M059J (cell line): Measurements from ENCODE around the gene CCDC91. TPM values are rescaled to one million over a fixed set of nuclear protein-coding genes. Genes with fewer than 3 reads are reported as not detected.
A peak's percentile ranks its signal among the peaks of the same experiment; 100 is the strongest.
"Not testable (repeated sequence)": the region's sequence is repeated elsewhere in the genome, so short reads cannot be mapped to it uniquely, and the experiment has no call there.

ENCODE experiments used
- DNase-seq: peaks from one replicate; pipeline ENCODE4 v3.0.0-alpha.2; 2012; ENCODE audit warnings: low read depth
- total RNA-seq: library from RNA; depleted of rRNA; stranded (reverse); fragments of >200 nt; shearing (Covaris generic); gene quantifications from 2 replicates; pipeline ENCODE4 v1.2.3, GENCODE V29; 2014

Gene CCDC91
- total RNA-seq, 1 experiment from 2014 or later, result 15.1 TPM

DNA sequence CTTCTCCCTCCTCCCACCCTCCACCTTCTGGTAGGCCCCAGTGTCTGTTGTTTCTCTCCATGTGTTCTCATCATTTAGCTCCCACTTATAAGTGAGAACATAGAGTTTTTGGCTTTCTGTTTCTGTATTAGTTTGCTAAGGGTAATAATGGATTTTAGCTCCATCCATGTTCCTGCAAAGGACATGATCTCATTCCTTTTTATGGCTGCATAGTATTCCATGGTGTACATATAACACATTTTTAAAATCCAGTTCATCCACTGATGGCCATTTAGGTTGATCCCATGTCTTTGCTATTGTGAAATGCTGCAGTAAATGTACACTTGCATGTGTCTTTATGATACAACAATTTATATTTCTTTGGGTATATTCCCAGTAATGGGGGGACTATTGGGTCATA lies 96.1 kb downstream of the CCDC91 start:
- DNase-seq, result no peak

DNA sequence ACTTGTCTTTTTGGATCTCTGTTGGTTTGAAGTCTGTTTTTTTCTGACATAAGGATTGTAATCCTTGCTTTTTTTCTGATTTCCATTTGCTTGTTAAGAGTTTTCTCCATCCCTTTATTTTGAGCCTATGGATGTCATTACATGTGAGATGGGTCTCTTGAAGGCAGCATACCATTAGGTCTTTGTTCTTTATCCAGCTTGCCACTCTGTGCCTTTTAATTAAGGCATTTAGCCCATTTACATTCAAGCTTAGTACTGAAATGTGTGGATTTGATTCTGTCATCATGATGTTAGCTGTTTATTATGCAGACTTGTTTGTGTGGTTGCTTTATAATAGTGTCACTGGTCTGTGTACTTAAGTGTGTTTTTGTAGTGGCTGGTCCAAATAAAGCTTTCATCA lies 100.0 kb downstream of the CCDC91 start:
- peak; percentile 2 for DNase-seq

DNA sequence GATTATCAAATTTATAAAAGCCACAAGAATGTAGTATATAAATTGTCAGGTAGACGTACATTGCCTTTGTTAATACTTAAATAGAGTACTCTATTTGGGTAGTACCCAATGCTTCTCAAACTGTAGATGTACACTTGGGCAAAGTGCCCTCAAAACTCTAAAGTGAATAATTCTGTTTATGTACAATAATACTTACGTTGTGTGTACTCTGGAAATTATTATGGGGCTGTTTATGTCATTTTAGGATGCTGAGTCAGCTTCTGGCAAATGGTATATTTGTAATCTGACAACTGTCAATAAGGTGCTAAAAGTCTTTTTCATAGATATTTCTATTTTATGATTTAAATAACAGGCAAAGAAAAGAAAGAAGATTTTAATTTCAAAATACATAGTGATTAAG lies 102.4 kb downstream of the CCDC91 start:
- DNase-seq, result no peak

DNA sequence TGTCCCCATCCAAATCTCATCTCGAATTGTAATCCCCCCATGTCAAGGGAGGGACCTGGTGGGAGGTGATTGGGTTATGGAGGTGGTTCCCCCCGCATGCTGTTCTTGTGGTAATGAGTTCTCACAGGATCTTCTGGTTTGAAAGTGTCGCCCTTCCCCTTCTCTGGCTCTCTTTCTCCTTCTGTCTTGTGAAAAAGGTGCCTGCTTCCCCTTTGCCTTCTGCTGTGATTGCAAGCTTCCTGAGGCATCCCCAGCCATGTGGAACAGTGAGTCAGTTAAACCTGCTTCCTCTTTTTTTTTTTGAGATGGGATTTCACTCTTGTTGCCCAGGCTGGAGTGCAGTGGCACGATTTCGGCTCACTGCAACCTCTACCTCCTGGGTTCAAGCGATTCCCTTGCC lies 104.0 kb downstream of the CCDC91 start:
- no peak for DNase-seq

DNA sequence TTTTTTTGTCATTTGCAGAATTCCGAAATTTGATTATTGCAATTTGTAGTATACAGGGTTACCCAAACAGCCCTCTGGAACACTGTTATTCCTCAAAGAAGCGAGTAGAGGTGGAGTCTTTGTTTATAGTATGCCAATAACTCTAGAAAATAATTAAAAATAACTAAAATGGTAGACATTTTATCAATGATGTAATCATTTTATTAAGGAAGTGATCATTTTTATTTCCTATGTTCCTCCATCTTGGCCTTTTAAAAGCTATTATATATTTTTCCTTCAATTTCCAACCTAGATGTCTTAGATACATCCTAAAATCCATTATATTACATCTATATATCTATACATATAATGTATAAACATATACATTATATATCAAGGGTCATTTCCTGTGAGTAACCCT lies 106.0 kb downstream of the CCDC91 start:
- no peak for DNase-seq

DNA sequence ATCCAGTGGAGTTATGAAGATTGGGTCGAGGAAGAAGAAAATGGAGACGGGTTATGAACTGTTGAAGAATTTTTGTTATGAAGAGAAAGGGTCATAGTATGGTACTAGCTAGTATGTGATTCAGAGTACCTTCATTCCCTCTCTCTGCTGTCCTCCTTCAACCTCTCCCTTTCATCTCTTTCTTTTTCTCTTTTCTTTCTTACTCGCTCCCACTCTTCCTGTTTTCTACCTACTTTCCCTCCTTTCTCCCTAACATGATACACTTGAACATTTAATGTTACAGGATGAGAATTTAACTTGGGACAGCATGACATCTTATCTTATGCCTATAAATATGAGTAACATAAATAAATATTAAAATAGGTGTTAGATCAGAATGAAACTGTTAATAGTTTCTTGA lies 112.9 kb downstream of the CCDC91 start:
- DNase-seq, result no peak

DNA sequence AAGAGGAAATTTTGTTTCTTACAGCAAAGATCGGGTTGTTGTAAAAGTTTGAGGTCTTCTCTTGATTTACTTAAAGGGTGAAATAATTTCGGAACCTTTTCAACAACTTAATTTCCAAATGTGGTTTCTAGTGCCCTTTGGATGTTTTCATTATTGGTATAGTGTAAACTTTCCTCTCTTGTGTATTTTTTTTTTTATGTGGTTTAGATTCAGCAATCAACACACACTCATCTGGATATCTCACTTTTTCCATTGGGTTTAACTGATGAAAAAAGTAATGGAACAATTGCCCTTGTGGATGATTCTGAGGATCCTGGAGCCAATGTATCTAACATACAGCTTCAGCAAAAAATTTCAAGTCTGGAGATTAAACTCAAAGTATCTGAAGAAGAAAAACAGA lies 116.3 kb downstream of the CCDC91 start:
- DNase-seq, result no peak

DNA sequence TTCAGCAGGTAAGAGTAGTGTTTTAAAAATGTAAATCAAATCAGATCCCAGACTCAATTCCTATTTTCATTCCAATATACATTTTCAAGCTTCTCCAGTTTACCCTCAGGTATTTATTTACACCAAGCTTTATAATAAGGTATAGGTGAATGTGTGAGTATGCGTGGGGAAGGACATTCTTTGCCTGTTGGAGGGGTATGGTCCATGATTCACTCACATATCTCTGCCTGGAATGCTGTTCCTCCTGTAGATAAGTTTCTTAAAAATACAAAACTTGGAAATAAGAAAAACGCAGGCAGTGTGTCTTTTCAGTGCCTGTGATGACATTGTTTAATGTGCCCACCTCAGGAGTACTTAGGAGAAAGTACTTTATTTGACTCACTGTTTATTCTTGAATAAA lies 118.6 kb downstream of the CCDC91 start:
- DNase-seq, result no peak

DNA sequence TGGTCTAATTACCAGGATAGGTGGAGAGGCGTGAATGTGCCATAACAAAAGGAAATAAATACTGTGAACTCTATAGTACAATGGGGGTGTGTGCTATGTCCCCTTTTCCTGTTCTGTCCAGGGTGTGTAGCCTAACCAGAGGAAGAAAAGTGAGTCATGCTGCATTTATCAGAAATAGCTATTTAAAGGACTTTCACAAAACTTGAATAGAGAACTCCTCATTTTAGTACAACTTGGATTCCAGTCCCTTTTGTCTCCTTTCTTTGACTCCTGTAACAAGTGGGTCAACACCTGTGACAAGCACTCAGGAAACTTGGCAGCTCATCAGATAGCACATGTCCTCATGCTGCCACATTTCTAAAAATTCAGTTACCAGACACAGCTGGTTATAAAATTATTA lies 123.4 kb downstream of the CCDC91 start:
- DNase-seq, result peak; percentile 20

DNA sequence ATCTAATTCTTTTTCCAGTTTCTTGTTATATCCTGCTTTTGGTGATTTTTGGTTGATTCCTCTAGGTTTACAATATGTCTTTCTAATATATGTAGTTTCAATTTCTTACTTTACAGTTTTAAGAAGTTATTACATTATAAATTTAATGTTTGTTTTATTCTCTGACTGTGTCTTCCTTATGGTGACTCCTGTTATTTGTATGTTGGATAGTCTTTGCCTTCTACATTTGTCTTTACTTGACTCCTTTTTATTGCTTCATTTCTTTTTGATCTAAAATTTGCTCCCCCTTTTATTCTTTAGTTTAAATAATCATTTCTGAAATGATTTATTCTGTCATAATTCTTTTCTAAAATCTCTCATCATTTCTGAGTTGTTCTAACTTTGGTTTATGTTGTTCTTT lies 125.8 kb downstream of the CCDC91 start:
- no peak for DNase-seq

DNA sequence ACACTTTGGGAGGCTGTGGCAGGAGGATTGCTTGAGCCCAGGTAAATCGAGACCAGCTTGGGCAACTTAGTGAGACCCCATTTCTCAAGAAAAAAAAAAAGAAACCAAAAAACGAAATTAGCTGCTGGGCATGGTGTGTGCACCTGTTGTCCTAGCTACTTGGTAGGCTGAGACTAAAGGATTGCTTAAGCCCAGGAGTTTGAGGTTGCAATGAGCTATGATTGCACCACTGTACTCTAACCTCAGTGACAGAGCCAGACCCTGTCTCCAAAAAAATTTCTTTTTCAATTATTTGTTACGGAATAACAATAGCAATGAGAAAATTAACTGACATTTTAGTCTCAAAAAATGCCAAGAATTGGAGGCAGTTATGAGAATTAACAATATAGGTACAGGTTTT lies 128.0 kb downstream of the CCDC91 start:
- DNase-seq, result no peak

DNA sequence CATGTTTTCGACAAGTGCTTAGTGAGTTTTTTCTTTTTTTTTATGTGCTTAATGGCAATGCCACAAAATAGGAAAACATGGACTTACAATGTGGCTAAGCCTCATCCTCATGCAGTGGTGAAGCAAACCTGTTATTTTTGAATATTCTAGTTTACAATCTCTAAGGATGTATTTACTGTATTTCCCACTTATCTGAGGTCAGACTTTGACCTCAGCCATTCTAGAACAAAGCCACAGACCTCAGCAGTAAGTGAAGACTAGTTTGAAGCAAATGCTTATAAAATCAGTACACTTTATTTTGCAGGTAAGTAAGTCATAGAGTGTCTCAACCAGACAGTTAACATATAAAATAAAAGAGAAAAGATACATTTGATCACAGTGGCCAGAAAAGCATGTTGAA lies 130.1 kb downstream of the CCDC91 start:
- peak; percentile 14 for DNase-seq

DNA sequence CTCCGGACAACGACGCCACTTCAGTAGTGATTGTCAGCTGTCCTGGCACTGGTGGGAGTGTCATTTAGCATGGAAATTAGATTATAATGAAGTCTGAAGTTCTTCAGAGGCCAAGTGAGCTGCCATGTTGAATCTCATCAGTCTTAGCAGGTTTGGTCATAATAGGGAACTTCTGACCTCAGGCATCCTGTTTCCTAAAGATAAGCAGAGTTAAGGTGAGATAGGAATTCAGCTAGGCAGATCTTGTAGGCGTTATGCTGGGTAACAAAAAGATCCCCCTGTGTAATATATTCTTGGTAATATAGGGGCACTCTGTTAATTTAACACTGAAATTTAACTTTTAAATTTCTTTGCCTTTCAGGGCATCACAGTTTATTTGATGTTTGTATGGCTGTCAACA lies 137.5 kb downstream of the CCDC91 start:
- DNase-seq, result no peak

DNA sequence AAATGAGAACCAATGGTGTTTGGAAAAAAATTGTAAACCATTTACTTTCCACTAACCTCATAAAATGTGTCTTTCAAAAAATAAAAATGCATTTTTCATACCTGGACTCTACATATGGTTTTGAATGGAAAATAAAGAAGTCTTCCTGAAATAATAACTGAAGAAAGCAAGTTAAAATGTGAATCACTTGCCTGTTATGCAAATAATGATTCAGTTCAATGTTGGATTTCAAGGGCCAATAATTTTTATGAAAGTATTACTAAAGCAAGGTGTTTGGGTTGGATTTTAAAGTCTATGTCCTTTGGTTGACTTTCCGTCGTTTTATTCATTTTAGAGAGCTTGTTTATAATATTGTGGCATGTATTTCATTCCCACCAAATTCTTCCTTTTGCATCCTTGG lies 138.7 kb downstream of the CCDC91 start:
- DNase-seq, result no peak

DNA sequence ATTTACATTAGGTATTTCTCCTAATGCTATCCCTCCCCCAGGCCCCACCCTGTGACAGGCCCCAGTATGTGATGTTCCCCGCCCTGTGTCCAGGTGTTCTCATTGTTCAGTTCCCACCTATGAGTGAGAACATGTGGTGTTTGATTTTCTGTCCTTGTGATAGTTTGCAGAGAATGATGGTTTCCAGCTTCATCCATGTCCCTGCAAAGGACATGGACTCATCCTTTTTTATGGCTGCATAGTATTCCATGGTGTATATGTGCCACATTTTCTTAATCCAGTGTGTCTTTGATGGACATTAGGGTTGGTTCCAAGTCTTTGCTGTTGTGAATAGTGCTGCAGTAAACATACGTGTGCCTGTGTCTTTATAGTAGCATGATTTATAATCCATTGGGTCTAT lies 139.5 kb downstream of the CCDC91 start:
- not testable (repeated sequence) for DNase-seq

DNA sequence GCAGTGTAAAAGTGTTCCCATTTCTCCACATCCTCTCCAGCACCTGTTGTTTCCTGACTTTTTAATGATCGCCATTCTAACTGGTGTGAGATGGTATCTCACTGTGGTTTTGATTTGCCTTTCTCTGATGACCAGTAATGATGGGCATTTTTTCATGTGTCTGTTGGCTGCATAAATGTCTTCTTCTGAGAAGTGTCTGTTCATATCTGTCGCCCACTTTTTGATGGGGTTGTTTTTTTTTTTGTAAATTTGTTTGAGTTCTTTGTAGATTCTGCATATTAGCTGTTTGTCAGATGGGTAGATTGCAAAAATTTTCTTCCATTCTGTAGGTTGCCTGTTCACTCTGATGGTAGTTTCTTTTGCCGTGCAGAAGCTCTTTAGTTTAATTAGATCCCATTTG lies 140.0 kb downstream of the CCDC91 start:
- DNase-seq, result not testable (repeated sequence)

DNA sequence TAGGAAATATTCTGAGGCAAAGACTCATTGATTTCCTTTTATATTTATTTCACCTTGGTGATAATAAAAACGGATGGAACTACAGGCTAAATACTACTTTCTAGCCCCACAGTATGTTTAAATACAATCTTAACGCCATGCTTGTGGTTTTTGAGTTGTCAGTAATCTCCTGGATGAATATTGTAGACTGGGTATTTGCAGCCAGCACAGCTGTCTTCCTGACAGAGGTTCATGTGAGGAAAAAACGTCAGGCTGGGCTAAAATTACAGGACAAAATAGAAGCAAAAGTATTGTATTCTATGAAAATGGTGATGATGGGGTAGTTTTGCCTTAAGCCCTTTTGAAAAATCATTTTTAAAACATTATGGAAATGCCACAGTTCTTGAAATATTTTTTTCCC lies 140.9 kb downstream of the CCDC91 start:
- DNase-seq, result no peak

DNA sequence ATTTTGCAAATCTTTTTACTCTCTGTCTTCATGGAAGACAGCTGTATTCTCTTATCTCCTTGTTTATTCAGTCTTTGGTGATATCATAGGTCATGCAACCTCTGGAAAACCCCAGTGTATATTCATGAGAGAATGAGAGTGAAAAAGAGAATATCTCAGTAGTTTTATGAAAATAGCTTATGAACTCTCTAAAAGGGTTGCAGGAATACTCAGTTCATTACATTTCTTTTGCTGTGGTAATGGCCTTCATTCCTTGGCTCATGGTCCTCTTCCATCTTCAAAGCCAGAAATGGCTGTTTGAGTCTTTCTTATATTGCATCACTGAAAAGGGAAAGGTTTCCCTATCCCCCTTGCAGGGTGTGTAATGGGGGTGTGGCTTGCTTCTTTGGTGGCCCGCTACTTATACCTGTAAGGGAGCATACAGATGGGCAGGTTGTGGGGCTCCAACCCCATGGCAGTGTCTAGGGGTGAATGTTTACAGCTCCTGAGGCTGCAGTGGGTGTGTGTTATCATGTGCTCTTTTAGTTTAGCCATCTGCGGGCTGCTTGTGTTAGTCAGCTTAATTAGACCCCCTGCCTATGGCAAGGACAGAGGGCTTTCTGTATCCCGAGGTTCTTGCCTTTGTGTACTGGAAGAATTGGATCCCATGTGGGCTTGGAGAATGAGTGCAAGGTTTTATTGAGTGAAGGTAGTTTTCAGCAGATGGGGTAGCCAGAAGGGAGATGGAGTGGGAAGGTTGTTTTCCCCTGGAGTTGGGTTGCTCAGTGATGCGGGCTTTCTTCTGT lies 150.2 kb downstream of the CCDC91 start:
- peak; percentile 13 for DNase-seq

DNA sequence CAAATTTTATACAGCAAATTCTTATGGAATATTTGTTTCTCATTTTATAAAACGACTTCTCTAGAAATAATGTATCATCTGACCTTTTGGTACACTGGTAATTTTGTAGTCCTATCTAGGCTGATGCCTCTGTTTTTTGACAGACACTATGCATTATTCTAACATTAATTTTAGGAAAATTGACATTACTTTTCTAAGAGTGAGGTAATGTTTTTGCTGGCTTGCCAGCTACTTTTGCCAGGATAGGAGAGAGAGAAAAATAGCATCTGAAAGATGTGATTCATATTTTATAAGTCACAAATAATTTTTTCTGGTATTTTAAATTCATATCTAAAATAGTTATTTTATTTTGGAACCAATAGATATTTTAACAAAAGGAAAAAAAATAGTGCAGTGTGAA lies 153.5 kb downstream of the CCDC91 start:
- no peak for DNase-seq

DNA sequence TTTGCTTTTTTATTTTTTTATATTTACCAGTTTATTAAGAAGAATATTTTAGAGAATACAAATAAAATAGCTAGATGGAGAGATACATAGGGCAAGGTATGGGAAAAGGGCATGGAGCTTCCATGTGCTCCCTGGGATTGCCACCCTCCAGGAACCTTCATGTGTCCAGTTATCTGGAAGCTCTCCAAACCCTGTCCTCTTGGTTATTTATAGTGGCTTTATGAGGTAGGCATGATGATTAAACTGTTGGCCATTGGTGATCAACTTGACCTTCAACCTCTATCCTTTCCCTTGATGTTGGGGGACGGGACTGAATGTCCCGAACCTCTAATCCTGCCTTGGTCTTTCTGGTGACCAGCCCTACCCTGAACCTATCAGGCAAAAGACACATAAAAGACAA lies 156.3 kb downstream of the CCDC91 start:
- DNase-seq, result no peak

DNA sequence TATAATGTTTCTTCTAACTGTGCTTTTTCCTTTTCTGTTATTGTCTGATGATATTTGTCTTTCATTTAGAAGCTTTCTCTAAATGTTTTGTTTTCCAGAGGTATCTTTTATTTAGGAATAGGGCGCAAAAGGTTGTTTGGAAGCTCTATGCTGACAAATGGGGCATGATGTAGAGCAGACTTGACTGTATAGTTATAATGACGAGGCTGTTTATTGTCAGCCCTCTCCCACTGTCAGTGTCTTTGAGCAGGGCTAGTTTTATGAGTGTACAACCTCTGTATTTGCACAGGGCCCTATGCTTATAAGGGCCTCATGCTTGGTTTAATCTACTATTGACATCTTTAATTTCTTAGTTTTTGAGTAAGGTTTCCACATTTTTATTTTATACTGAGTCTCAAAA lies 158.9 kb downstream of the CCDC91 start:
- DNase-seq, result no peak

DNA sequence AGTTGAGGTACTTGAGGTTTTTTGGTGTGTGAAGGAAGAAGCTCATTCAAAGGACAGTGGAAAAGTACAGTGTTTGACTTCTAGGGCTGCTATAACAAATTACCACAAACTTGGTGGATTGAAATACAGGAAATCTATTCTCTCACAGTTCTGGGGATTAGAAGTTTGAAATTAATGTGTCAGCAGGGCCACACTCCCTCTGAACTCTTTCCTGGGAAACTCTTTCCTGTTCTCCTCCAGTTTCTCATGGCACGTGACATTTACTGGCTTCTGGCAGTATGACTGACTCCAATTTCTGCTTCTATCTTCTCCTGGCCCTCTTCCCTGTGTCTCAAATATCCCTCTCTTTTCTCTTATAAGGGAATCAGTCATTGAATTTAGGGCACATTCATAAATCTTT lies 160.2 kb downstream of the CCDC91 start:
- DNase-seq, result no peak

DNA sequence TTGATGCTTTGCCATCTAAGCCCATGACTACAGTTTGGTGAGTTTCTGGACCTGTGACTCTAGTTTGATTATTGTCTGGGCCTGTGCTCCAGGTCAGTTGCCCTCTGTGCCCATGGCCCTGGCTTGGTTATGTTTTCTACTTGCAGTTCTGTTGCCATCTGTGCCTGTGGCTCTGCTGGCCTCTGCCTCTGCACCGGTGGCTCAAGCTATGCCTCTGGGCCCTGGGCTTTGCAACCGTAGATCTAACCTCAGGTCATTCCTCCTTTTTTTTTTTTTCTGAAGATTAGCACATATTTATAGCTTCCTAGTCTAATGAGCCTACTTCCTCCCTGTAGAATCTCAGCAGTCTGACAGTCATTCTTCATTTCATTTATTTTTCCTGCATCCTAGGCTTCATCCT lies 161.2 kb downstream of the CCDC91 start:
- no peak for DNase-seq

DNA sequence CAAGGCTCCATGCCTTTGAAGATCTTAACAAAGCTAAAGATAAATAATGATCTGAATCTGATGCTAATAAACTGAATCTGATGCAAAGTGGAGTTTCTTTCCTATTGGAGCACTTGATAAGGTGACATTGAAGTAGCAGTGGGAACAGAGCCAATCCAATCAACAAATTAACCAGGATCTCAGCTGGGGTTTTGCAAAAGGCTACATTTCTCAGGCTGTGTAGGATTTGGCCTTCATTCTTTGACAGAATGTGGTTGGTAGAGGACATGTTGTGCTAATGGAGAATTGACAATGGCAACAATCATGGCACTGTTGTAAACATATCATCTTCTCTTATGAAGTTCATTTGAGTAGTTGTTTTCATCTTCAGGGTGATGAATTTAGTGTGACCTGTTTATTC lies 164.9 kb downstream of the CCDC91 start:
- no peak for DNase-seq
